ENCODE data around the gene MYOM3.
"Not testable (repeated sequence)": the region's sequence is repeated elsewhere in the genome, so short reads cannot be mapped to it uniquely, and the experiment has no call there.

The MYOM3 gene

GRCh38 chr1:24055681-24056080 lies 56.3 kb downstream of the MYOM3 start:
- Histone ChIP-seq H3K4me1 (ENCODE audit: control insufficient read depth, low read length) (no peaks in the 10 kb centered on the region), H3K27me3 (ENCODE audit: control insufficient read depth, low read length) (0 out of 2 replicates have a peak, but pooled peaks cover 3% of the 10 kb centered on the region), H3K27ac (ENCODE audit: low read depth, low read length) (no peak overlapping the region), H3K9me3 (ENCODE audit: control insufficient read depth, insufficient read depth, low read length) (no peaks in the 10 kb centered on the region), H4K20me1 (ENCODE audit: control insufficient read depth, insufficient read depth, low read depth, low read length) (no peaks in the 10 kb centered on the region), H3K4me3 (ENCODE audit: low read length) (no peak overlapping the region), H3F3A (ENCODE audit: control insufficient read depth, insufficient read depth) (no peaks in the 10 kb centered on the region), H3K79me2 (ENCODE audit: control insufficient read depth, low read length) (no peaks in the 10 kb centered on the region), H3K4me2 (ENCODE audit: low read length) (no peak overlapping the region), H3K9me2 (replicated peaks; ENCODE audit: control insufficient read depth, low read length) (no peaks in the 10 kb centered on the region), H3K36me3 (ENCODE audit: control insufficient read depth, low read length) (no peaks in the 10 kb centered on the region)
- TF ChIP-seq CTCF (IDR thresholded peaks at IDR 0.05; ENCODE audit: low read depth, low read length, poor library complexity, severe bottlenecking) = no peak

DNA sequence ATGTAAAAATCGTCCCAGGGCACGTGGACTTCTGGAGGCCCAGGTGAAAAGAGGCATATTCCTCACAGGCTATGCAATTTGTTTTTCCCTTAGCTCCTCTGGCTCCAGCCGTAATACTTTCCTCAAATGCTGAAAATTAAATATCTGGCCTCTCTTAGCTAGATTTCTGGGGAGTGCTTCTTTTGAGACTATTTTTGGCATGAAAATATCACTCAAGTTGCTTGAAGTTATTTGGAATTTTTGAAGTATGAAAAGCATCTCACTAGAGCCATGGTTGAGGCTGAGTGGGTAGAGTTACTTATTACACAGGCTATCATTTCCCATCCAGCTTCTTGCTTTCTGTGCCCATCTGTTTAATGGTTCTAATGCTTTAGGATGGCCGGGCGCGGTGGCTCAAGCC lies 59.7 kb downstream of the MYOM3 start:
- H3K27me3 ChIP-seq (ENCODE audit: control insufficient read depth, low read length) = 0 out of 2 replicates have a peak, but pooled peaks cover 3% of the 10 kb centered on the region
- H3K4me2 ChIP-seq (ENCODE audit: low read length) = no peak overlapping the region
- TF ChIP-seq CTCF (IDR thresholded peaks at IDR 0.05; ENCODE audit: low read depth, low read length, poor library complexity, severe bottlenecking) = no peak
- TF ChIP-seq EZH2phosphoT487 (IDR thresholded peaks at IDR 0.05; ENCODE audit: borderline replicate concordance, low read length) = no peak

GRCh38 chr1:24051206-24051945 lies 60.6 kb downstream of the MYOM3 start:
- H4K20me1 ChIP-seq (ENCODE audit: control insufficient read depth, insufficient read depth, low read depth, low read length) = no peaks in the 10 kb centered on the region
- no peak for TF ChIP-seq EZH2phosphoT487 (IDR thresholded peaks at IDR 0.05; ENCODE audit: borderline replicate concordance, low read length)
- no peak overlapping the region for H3K4me3 ChIP-seq (ENCODE audit: low read length)
- no peaks in the 10 kb centered on the region for H3K9me3 ChIP-seq (ENCODE audit: control insufficient read depth, insufficient read depth, low read length)
- H3K27me3 ChIP-seq (ENCODE audit: control insufficient read depth, low read length) = 0 out of 2 replicates have a peak, but pooled peaks cover 6% of the 10 kb centered on the region
- no peaks in the 10 kb centered on the region for H3K9me2 ChIP-seq (replicated peaks; ENCODE audit: control insufficient read depth, low read length)
- no peaks in the 10 kb centered on the region for H3K36me3 ChIP-seq (ENCODE audit: control insufficient read depth, low read length)
- no peaks in the 10 kb centered on the region for H3K79me2 ChIP-seq (ENCODE audit: control insufficient read depth, low read length)
- H3K4me1 ChIP-seq (ENCODE audit: control insufficient read depth, low read length) = no peaks in the 10 kb centered on the region
- H3K4me2 ChIP-seq (ENCODE audit: low read length) = no peak overlapping the region
- H3K27ac ChIP-seq (ENCODE audit: low read depth, low read length) = no peak overlapping the region
- H3F3A ChIP-seq (ENCODE audit: control insufficient read depth, insufficient read depth) = no peaks in the 10 kb centered on the region

More for the DNA sequence above, 59.7 kb downstream of the MYOM3 start:
- Histone ChIP-seq H3K4me1 (ENCODE audit: control insufficient read depth, low read length) (no peaks in the 10 kb centered on the region), H3F3A (ENCODE audit: control insufficient read depth, insufficient read depth) (no peaks in the 10 kb centered on the region), H3K79me2 (ENCODE audit: control insufficient read depth, low read length) (no peaks in the 10 kb centered on the region), H3K9me3 (ENCODE audit: control insufficient read depth, insufficient read depth, low read length) (no peaks in the 10 kb centered on the region), H3K36me3 (ENCODE audit: control insufficient read depth, low read length) (no peaks in the 10 kb centered on the region), H4K20me1 (ENCODE audit: control insufficient read depth, insufficient read depth, low read depth, low read length) (no peaks in the 10 kb centered on the region), H3K27ac (ENCODE audit: low read depth, low read length) (no peak overlapping the region), H3K9me2 (replicated peaks; ENCODE audit: control insufficient read depth, low read length) (no peaks in the 10 kb centered on the region), H3K4me3 (ENCODE audit: low read length) (no peak overlapping the region)

- Histone ChIP-seq H4K20me1 (ENCODE audit: control insufficient read depth, insufficient read depth, low read depth, low read length) (no peaks in the 10 kb centered on the region), H3K4me2 (ENCODE audit: low read length) (no peak overlapping the region), H3K4me3 (ENCODE audit: low read length) (no peak overlapping the region), H3K36me3 (ENCODE audit: control insufficient read depth, low read length) (no peaks in the 10 kb centered on the region), H3K27ac (ENCODE audit: low read depth, low read length) (no peak overlapping the region), H3F3A (ENCODE audit: control insufficient read depth, insufficient read depth) (no peaks in the 10 kb centered on the region), H3K9me3 (ENCODE audit: control insufficient read depth, insufficient read depth, low read length) (no peaks in the 10 kb centered on the region), H3K79me2 (ENCODE audit: control insufficient read depth, low read length) (no peaks in the 10 kb centered on the region), H3K4me1 (ENCODE audit: control insufficient read depth, low read length) (no peaks in the 10 kb centered on the region), H3K27me3 (ENCODE audit: control insufficient read depth, low read length) (0 out of 2 replicates have a peak, but pooled peaks cover 6% of the 10 kb centered on the region), H3K9me2 (replicated peaks; ENCODE audit: control insufficient read depth, low read length) (no peaks in the 10 kb centered on the region)
- TF ChIP-seq CTCF (IDR thresholded peaks at IDR 0.05; ENCODE audit: low read depth, low read length, poor library complexity, severe bottlenecking) (no peak), EZH2phosphoT487 (IDR thresholded peaks at IDR 0.05; ENCODE audit: borderline replicate concordance, low read length) (no peak)
These were observed 62.2 kb downstream of the MYOM3 start for GRCh38 chr1:24049733-24050132.

- H3F3A ChIP-seq (ENCODE audit: control insufficient read depth, insufficient read depth); H3K79me2 ChIP-seq (ENCODE audit: control insufficient read depth, low read length); H3K27ac ChIP-seq (ENCODE audit: low read depth, low read length); H4K20me1 ChIP-seq (ENCODE audit: control insufficient read depth, insufficient read depth, low read depth, low read length); H3K9me3 ChIP-seq (ENCODE audit: control insufficient read depth, insufficient read depth, low read length); H3K27me3 ChIP-seq (ENCODE audit: control insufficient read depth, low read length); H3K4me3 ChIP-seq (ENCODE audit: low read length); H3K4me1 ChIP-seq (ENCODE audit: control insufficient read depth, low read length); H3K4me2 ChIP-seq (ENCODE audit: low read length); H3K36me3 ChIP-seq (ENCODE audit: control insufficient read depth, low read length); H3K9me2 ChIP-seq (replicated peaks; ENCODE audit: control insufficient read depth, low read length): not testable (repeated sequence)
These were observed 63.0 kb downstream of the MYOM3 start for GRCh38 chr1:24048894-24049293.

All from DOHH2 (cell line).